RWPE2 (cell line): ENCODE measurements around the gene AOPEP.
A peak's percentile ranks its signal among the peaks of the same experiment; 100 is the strongest.

Experiments
- ATAC-seq: fragments of 200-7000 bp; cut with Tn5 transposase; 3 replicates; pipeline ENCODE4 v1.9.1; 2021; ENCODE audit warnings: low read depth
- DNase-seq: peaks from one replicate; pipeline ENCODE4 v3.0.0-alpha.2; 2020; ENCODE audit warnings: low spot score
- H3K27ac ChIP-seq: fragments of 450-650 bp; 2 replicates; pipeline ENCODE4 v1.5.1; 2017; ENCODE audit warnings: mild to moderate bottlenecking; ENCODE audit not compliant: poor library complexity, severe bottlenecking
- H3K27me3 ChIP-seq: fragments of 250-450 bp; sonication (Bioruptor Pico); 2 replicates; pipeline ENCODE4 v1.5.1; 2021; ENCODE audit warnings: mild to moderate bottlenecking, moderate library complexity; ENCODE audit not compliant: insufficient read depth, poor library complexity, severe bottlenecking
- H3K36me3 ChIP-seq: fragments of 250-450 bp; sonication (Bioruptor Pico); 2 replicates; pipeline ENCODE4 v1.5.1; 2020; ENCODE audit warnings: low read depth, mild to moderate bottlenecking, moderate library complexity
- H3K4me1 ChIP-seq: fragments of 250-450 bp; sonication (Bioruptor Pico); 2 replicates; pipeline ENCODE4 v1.5.1; 2021; ENCODE audit warnings: mild to moderate bottlenecking, moderate library complexity; ENCODE audit not compliant: insufficient read depth, poor library complexity, severe bottlenecking
- H3K4me3 ChIP-seq: fragments of 250-450 bp; sonication (Bioruptor Pico); 2 replicates; pipeline ENCODE4 v1.5.1; 2021; ENCODE audit warnings: mild to moderate bottlenecking, moderate library complexity; ENCODE audit not compliant: severe bottlenecking
- H3K9me3 ChIP-seq: fragments of 250-450 bp; sonication (Bioruptor Pico); 2 replicates; pipeline ENCODE4 v1.5.1; 2021; ENCODE audit warnings: mild to moderate bottlenecking, moderate library complexity; ENCODE audit not compliant: severe bottlenecking
- CTCF ChIP-seq: fragments of 450-650 bp; IDR thresholded peaks from one replicate; pipeline ENCODE4 v1.5.1; 2017; ENCODE audit warnings: mild to moderate bottlenecking, moderate library complexity; ENCODE audit not compliant: poor library complexity, severe bottlenecking

The AOPEP gene

GRCh38 chr9:94866770-94867169 lies 140.3 kb downstream of the AOPEP start:
- H3K36me3 ChIP-seq, result no peaks in the 10 kb centered on the region
- H3K4me1 ChIP-seq, result peaks cover 60% of the 10 kb centered on the region
- DNase-seq, result no peak
- H3K27me3 ChIP-seq, result no peaks in the 10 kb centered on the region
- no peak for ATAC-seq
- no peak overlapping the region for H3K4me3 ChIP-seq
- TF ChIP-seq CTCF, result no peak
- H3K27ac ChIP-seq, result peak overlapping the region; percentile 97
- no peaks in the 10 kb centered on the region for H3K9me3 ChIP-seq

- no peaks in the 10 kb centered on the region for H3K36me3 ChIP-seq
- H3K27ac ChIP-seq, result peak overlapping the region; percentile 97
- DNase-seq (no peak), ATAC-seq (peak; percentile 78)
- H3K9me3 ChIP-seq, result no peaks in the 10 kb centered on the region
- H3K4me3 ChIP-seq, result no peak overlapping the region
- peaks cover 56% of the 10 kb centered on the region for H3K4me1 ChIP-seq
- H3K27me3 ChIP-seq, result no peaks in the 10 kb centered on the region
- no peak for TF ChIP-seq CTCF
These were observed 140.9 kb downstream of the AOPEP start for GRCh38 chr9:94867281-94867841.

- Histone ChIP-seq H3K4me3 (no peak overlapping the region), H3K27me3 (no peaks in the 10 kb centered on the region), H3K4me1 (peaks cover 56% of the 10 kb centered on the region), H3K9me3 (no peaks in the 10 kb centered on the region), H3K36me3 (no peaks in the 10 kb centered on the region), H3K27ac (peak overlapping the region; percentile 97)
- DNase-seq (no peak), ATAC-seq (peak; percentile 73)
- TF ChIP-seq CTCF, result no peak
These were observed 141.4 kb downstream of the AOPEP start for GRCh38 chr9:94867842-94868312.

- Histone ChIP-seq H3K36me3 (no peaks in the 10 kb centered on the region), H3K4me3 (no peak overlapping the region), H3K4me1 (peaks cover 60% of the 10 kb centered on the region)
These were observed 142.0 kb downstream of the AOPEP start for GRCh38 chr9:94868464-94868863.

More at GRCh38 chr9:94868464-94868863, 142.0 kb downstream of the AOPEP start:
- TF ChIP-seq CTCF, result no peak
- no peaks in the 10 kb centered on the region for H3K27me3 ChIP-seq
- no peak for DNase-seq
- ATAC-seq, result no peak
- H3K27ac ChIP-seq, result peak overlapping the region; percentile 97
- no peaks in the 10 kb centered on the region for H3K9me3 ChIP-seq
